H9 (cell line): Measurements from ENCODE around the gene RLBP1. TPM values are rescaled to one million over a fixed set of nuclear protein-coding genes. Genes with fewer than 3 reads are reported as not detected.

Experiments used
- DNase-seq: peaks from one replicate; pipeline ENCODE4 v3.0.0-alpha.2; 2017
- H2AFZ ChIP-seq: one replicate; pipeline ENCODE4 v1.6.1; 2013; ENCODE audit warnings: mild to moderate bottlenecking, low read length, control low read depth, moderate library complexity
- H2AK5ac ChIP-seq: 2 replicates; pipeline ENCODE4 v1.6.1; 2013; ENCODE audit warnings: low read length, control low read depth, mixed read lengths; ENCODE audit not compliant: insufficient read length
- H2BK120ac ChIP-seq: one replicate; pipeline ENCODE4 v1.6.1; 2013; ENCODE audit warnings: low read depth, mild to moderate bottlenecking, low read length, control low read depth, inconsistent platforms; ENCODE audit not compliant: poor library complexity, severe bottlenecking
- H2BK12ac ChIP-seq: 2 replicates; pipeline ENCODE4 v1.6.1; 2013; ENCODE audit warnings: low read length, control low read depth, mixed read lengths, low read depth; ENCODE audit not compliant: insufficient read length
- H2BK15ac ChIP-seq: 2 replicates; pipeline ENCODE4 v1.6.1; 2013; ENCODE audit warnings: low read depth, low read length, control low read depth
- H2BK20ac ChIP-seq: one replicate; pipeline ENCODE4 v1.6.1; 2013; ENCODE audit warnings: low read depth, mild to moderate bottlenecking, low read length, control low read depth, inconsistent platforms; ENCODE audit not compliant: poor library complexity, severe bottlenecking
- H2BK5ac ChIP-seq: 2 replicates; pipeline ENCODE4 v1.6.1; 2013; ENCODE audit warnings: low read length, control low read depth, mixed read lengths; ENCODE audit not compliant: insufficient read length
- H3K14ac ChIP-seq: 2 replicates; pipeline ENCODE4 v1.6.1; 2013; ENCODE audit warnings: low read length, control low read depth; ENCODE audit not compliant: insufficient read depth
- H3K18ac ChIP-seq: 2 replicates; pipeline ENCODE4 v1.6.1; 2013; ENCODE audit warnings: low read depth, mild to moderate bottlenecking, mixed read lengths, low read length, control low read depth; ENCODE audit not compliant: insufficient read length
- H3K23ac ChIP-seq: 2 replicates; pipeline ENCODE4 v1.6.1; 2013; ENCODE audit warnings: low read length, control low read depth, mixed read lengths, low read depth; ENCODE audit not compliant: insufficient read length
- H3K23me2 ChIP-seq: 2 replicates; pipeline ENCODE4 v1.6.1; 2013; ENCODE audit warnings: low read depth, mild to moderate bottlenecking, mixed read lengths, low read length, control low read depth; ENCODE audit not compliant: insufficient read length, poor library complexity, severe bottlenecking
- H3K27ac ChIP-seq: 2 replicates; pipeline ENCODE4 v1.5.1; 2013; ENCODE audit warnings: low read length, control low read depth, mixed read lengths, low read depth; ENCODE audit not compliant: insufficient read length
- H3K27me3 ChIP-seq: 2 replicates; pipeline ENCODE4 v1.6.1; 2013; ENCODE audit warnings: low read length, control low read depth, inconsistent platforms; ENCODE audit not compliant: insufficient read depth
- H3K4ac ChIP-seq: 2 replicates; pipeline ENCODE4 v1.6.1; 2013; ENCODE audit warnings: low read depth, mild to moderate bottlenecking, control low read depth, inconsistent platforms, low read length, moderate library complexity
- H3K4me1 ChIP-seq: 2 replicates; pipeline ENCODE4 v1.6.1; 2013; ENCODE audit warnings: low read length, control low read depth, inconsistent platforms; ENCODE audit not compliant: insufficient read depth
- H3K4me2 ChIP-seq: 2 replicates; pipeline ENCODE4 v1.6.1; 2013; ENCODE audit warnings: low read length, control low read depth, mixed read lengths; ENCODE audit not compliant: insufficient read length, insufficient read depth
- H3K56ac ChIP-seq: 2 replicates; pipeline ENCODE4 v1.6.1; 2013; ENCODE audit warnings: low read depth, mild to moderate bottlenecking, mixed read lengths, low read length, control low read depth; ENCODE audit not compliant: insufficient read length
- H3K79me1 ChIP-seq: 2 replicates; pipeline ENCODE4 v1.6.1; 2013; ENCODE audit warnings: low read depth, mild to moderate bottlenecking, moderate library complexity, low read length, control low read depth, inconsistent platforms; ENCODE audit not compliant: insufficient read depth, poor library complexity, severe bottlenecking
- H3K79me2 ChIP-seq: 2 replicates; pipeline ENCODE4 v1.6.1; 2013; ENCODE audit warnings: low read length, control low read depth, inconsistent platforms; ENCODE audit not compliant: insufficient read depth
- H3K9ac ChIP-seq: 2 replicates; pipeline ENCODE4 v1.6.1; 2013; ENCODE audit warnings: low read length, control low read depth, mixed read lengths; ENCODE audit not compliant: insufficient read length; ENCODE audit errors: extremely low read depth
- H3K9me3 ChIP-seq: one replicate; pipeline ENCODE4 v1.6.1; 2013; ENCODE audit warnings: low read depth, low read length, inconsistent platforms; ENCODE audit not compliant: control insufficient read depth
- H3T11ph ChIP-seq: one replicate; pipeline ENCODE4 v1.6.1; 2013; ENCODE audit warnings: mild to moderate bottlenecking, low read length, control low read depth, inconsistent platforms
- H4K20me1 ChIP-seq: one replicate; pipeline ENCODE4 v1.6.1; 2013; ENCODE audit not compliant: control insufficient read depth, insufficient read length, insufficient read depth
- H4K5ac ChIP-seq: 2 replicates; pipeline ENCODE4 v1.6.1; 2013; ENCODE audit warnings: low read depth, mild to moderate bottlenecking, mixed read lengths, low read length, control low read depth; ENCODE audit not compliant: insufficient read length
- H4K8ac ChIP-seq: replicated peaks from 2 replicates; pipeline ENCODE4 v1.6.1; 2013; ENCODE audit warnings: low read length, control low read depth, mixed read lengths, low read depth; ENCODE audit not compliant: insufficient read length
- H4K91ac ChIP-seq: 2 replicates; pipeline ENCODE4 v1.6.1; 2013; ENCODE audit warnings: low read depth, mild to moderate bottlenecking, moderate library complexity, mixed read lengths, low read length, control low read depth; ENCODE audit not compliant: insufficient read length
- H3K27ac Mint-ChIP-seq, 3 experiments: 2 replicates in 2 of 3; 3 replicates in 1 of 3; pipeline ENCODE4 v1.8.0; 2020 to 2021; ENCODE audit warnings: mixed read lengths in 3 of 3, mild to moderate bottlenecking in 1 of 3, moderate library complexity in 1 of 3
- H3K27me3 Mint-ChIP-seq: 2 replicates; pipeline ENCODE4 v1.8.0; 2021; ENCODE audit warnings: low read depth, mild to moderate bottlenecking, moderate library complexity, mixed read lengths
- H3K36me3 Mint-ChIP-seq, 3 experiments: 2 replicates in 2 of 3; 3 replicates in 1 of 3; pipeline ENCODE4 v1.8.0; 2020 to 2021; ENCODE audit warnings: low read depth in 3 of 3, mixed read lengths in 3 of 3; ENCODE audit not compliant: insufficient read depth in 1 of 3
- H3K4me1 Mint-ChIP-seq, 2 experiments: 2 replicates each; pipeline ENCODE4 v1.8.0; 2020; ENCODE audit warnings: mixed read lengths in 2 of 2
- H3K4me3 Mint-ChIP-seq, 2 experiments: 2 replicates in 1 of 2; 3 replicates in 1 of 2; pipeline ENCODE4 v1.8.0; 2020 to 2021; ENCODE audit warnings: mild to moderate bottlenecking in 2 of 2, mixed read lengths in 2 of 2, moderate library complexity in 1 of 2
- H3K9me3 Mint-ChIP-seq, 2 experiments: 2 replicates in 1 of 2; 3 replicates in 1 of 2; pipeline ENCODE4 v1.8.0; 2020; ENCODE audit warnings: mild to moderate bottlenecking in 2 of 2, mixed read lengths in 2 of 2, moderate library complexity in 1 of 2
- WGBS: extraction: QIAGEN DNeasy Blood & Tissue Kit; methylation state at CpG from one replicate; pipeline ENCODE4 v1.1.7; 2013; ENCODE audit warnings: missing lambda C conversion rate, low lambda C conversion rate, mixed read lengths; ENCODE audit not compliant: insufficient read length; ENCODE audit errors: extremely low coverage; 5-methylcytosine and 5-hydroxymethylcytosine counted together
- total RNA-seq: library from RNA; stranded (reverse); gene quantifications from 2 replicates; pipeline ENCODE4 v1.2.1, GENCODE V29; 2021
- TF ChIP-seq, protein P1 (sequence below): fragments of 200-600 bp; sonication (generic); conservative IDR thresholded peaks from 3 replicates; pipeline ENCODE4 v1.8.0; 2021; ENCODE audit warnings: antibody characterized with exemption, mild to moderate bottlenecking

The RLBP1 gene
- total RNA-seq, 1 experiment from 2014 or later, result not detected

DNA sequence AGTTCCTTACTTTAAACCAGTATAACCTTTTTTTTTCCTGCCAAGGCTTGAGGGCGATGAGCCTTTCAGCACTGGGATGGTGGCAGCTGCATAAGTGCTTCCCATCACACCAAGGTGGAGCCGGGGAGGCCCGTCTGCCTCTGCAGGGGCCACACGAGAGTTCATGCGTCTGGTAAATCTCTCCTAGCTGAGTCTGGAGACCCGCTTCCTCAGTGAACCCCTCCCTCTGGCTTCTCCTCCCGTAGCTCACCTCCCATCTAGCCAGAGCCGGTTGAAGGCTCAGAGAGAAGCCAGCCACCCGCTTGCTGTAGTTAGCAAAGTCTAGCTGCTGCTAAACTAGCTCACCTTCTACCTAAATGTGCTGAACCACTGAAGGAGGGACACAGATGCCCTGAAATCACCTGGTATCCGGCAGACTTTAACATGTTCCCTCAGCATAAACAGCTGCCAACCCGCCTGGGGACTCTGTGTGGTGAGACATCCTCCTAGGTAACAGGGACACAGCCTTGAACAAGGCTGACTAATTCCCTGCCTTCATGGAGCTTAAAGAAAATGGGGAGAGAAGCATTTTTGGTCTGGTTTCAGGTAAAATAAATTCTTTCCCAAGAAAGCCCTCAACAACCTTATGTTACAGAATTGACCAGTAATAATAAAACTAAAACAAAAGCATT, 42.9 kb downstream of the RLBP1 start:
- Histone ChIP-seq H2BK15ac (no peak overlapping the region), H3K79me2 (no peaks in the 10 kb centered on the region), H3K9me3 (no peaks in the 10 kb centered on the region), H3K27ac (no peak overlapping the region), H3K18ac (no peak overlapping the region), H3K9ac (no peak overlapping the region), H4K5ac (no peak overlapping the region), H2BK5ac (no peak overlapping the region), H3K23ac (no peak overlapping the region), H3K56ac (no peak overlapping the region), H2BK20ac (no peak overlapping the region), H2AK5ac (no peak overlapping the region), H2BK120ac (no peak overlapping the region), H4K20me1 (no peaks in the 10 kb centered on the region), H3T11ph (no peak overlapping the region), H3K14ac (no peak overlapping the region), H4K8ac (no peak overlapping the region), H2BK12ac (no peak overlapping the region), H3K23me2 (no peaks in the 10 kb centered on the region), H3K4ac (no peak overlapping the region), H4K91ac (no peak overlapping the region), H3K4me2 (no peak overlapping the region), H3K4me1 (no peaks in the 10 kb centered on the region), H3K27me3 (no peaks in the 10 kb centered on the region), H3K79me1 (no peaks in the 10 kb centered on the region), H2AFZ (no peak overlapping the region)
- TF ChIP-seq, protein P1, sequence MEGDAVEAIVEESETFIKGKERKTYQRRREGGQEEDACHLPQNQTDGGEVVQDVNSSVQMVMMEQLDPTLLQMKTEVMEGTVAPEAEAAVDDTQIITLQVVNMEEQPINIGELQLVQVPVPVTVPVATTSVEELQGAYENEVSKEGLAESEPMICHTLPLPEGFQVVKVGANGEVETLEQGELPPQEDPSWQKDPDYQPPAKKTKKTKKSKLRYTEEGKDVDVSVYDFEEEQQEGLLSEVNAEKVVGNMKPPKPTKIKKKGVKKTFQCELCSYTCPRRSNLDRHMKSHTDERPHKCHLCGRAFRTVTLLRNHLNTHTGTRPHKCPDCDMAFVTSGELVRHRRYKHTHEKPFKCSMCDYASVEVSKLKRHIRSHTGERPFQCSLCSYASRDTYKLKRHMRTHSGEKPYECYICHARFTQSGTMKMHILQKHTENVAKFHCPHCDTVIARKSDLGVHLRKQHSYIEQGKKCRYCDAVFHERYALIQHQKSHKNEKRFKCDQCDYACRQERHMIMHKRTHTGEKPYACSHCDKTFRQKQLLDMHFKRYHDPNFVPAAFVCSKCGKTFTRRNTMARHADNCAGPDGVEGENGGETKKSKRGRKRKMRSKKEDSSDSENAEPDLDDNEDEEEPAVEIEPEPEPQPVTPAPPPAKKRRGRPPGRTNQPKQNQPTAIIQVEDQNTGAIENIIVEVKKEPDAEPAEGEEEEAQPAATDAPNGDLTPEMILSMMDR, result no peak
- no CpG with 5 or more reads among the region's 11 CpGs for WGBS
- Mint-ChIP-seq H3K9me3 (no peaks in the 10 kb centered on the region), H3K27me3 (no peaks in the 10 kb centered on the region), H3K27ac (no peak overlapping the region; a peak in 1 of 7 replicates), H3K4me1 (peaks cover 3 to 4% of the 10 kb centered on the region in 2 experiments; a peak in 3 of 4 replicates), H3K36me3 (no peaks in the 10 kb centered on the region; a peak in 1 of 7 replicates), H3K4me3 (no peak overlapping the region)
- no peak for DNase-seq
